CD4-positive, alpha-beta T cell treated with Interleukin-21 for 1 hour (primary cell): ENCODE measurements around the gene KCNJ3.
"Not testable (repeated sequence)": the region's sequence is repeated elsewhere in the genome, so short reads cannot be mapped to it uniquely, and the experiment has no call there.

Experiments used
- DNase-seq: peaks from one replicate; pipeline ENCODE4 v3.0.0-alpha.2; 2020

Gene KCNJ3

DNA sequence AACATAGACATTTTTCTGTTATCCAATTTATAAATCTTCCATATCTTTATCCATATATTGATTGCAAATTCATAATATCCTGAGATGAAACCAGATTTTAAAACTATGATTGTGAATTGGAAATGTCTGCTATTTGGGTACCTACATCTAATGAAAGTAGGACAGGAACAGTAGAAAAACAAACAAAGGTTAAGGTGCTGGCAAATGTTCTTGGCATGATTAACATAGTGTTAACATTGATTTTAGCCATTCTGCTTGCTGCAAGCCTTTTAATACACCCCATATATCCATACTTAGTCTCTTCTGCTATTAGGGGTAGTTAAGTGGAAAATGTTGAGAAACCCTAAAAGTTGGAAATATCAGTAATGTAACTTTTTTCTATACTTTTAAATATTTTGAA lies 152.0 kb downstream of the KCNJ3 start:
- no peak for DNase-seq

DNA sequence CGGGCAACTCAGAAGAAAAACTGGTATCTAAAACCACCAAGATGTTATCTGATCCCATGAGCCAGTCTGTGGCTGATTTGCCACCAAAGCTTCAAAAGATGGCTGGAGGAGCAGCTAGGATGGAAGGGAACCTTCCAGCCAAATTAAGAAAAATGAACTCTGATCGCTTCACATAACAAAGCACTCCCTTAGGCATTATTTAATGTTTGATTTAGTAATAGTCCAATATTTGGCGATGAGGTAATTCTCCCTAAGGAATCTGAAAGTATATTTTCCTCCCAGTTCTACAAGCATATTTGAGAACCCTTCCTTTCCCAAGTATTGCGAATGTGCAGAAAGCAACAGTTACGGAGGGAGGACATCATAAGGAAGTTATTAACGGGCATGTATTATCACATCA lies 156.6 kb downstream of the KCNJ3 start:
- no peak for DNase-seq

GRCh38 chr2:154867151-154867550 lies 168.7 kb downstream of the KCNJ3 start:
- DNase-seq, result not testable (repeated sequence)

GRCh38 chr2:154875999-154876398 lies 177.5 kb downstream of the KCNJ3 start:
- no peak for DNase-seq

GRCh38 chr2:154882725-154883124 lies 184.2 kb downstream of the KCNJ3 start:
- DNase-seq, result no peak

DNA sequence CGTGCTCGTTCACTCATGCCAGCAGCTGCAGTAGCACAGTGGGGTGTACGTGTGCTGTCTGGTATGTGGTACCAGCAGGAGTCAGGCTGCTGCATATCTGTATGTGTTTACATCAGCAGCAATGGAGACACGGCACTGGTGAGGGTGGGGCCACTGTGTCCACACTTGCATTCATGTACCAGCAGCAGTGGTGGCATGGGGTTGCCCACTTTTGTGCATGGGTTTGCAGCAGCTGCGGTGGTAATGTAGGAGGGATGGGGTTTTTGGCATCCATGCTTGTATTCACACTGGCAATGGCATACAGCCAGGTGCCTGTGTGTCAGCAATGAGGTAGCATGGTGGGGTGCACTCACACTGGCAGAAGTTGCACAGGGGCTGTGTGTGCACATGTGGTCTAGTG lies 187.8 kb downstream of the KCNJ3 start:
- no peak for DNase-seq

DNA sequence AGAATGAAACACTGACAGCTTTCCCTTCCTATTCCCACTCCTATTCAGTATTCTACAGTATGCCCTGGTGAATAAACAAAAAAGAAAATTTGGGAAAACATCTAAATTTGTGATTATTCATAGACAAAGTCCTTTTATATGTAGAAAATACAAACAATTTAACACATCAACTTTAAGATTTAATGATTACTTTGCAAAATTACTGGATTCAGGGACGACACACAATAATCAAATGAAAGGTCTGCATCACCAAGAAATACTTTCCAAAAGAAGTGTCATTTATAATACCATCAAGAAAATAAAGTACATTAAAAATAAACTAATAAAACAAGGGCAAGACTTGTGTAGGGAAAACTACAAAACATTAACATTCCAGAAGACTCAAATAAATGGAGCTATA lies 199.8 kb downstream of the KCNJ3 start:
- DNase-seq, result no peak

GRCh38 chr2:154901063-154901462 lies 202.6 kb downstream of the KCNJ3 start:
- no peak for DNase-seq
